GM19395 (cell line): ENCODE results near the gene CRTC1.
"Not testable (repeated sequence)": the region's sequence is repeated elsewhere in the genome, so short reads cannot be mapped to it uniquely, and the experiment has no call there.

ENCODE experiments used
- ATAC-seq: cut with Tn5 transposase; IDR thresholded peaks from one replicate; pipeline ENCODE4 v1.9.1; 2021; ENCODE audit warnings: mild to moderate bottlenecking, moderate library complexity; ENCODE audit not compliant: unreplicated experiment

The CRTC1 gene

DNA sequence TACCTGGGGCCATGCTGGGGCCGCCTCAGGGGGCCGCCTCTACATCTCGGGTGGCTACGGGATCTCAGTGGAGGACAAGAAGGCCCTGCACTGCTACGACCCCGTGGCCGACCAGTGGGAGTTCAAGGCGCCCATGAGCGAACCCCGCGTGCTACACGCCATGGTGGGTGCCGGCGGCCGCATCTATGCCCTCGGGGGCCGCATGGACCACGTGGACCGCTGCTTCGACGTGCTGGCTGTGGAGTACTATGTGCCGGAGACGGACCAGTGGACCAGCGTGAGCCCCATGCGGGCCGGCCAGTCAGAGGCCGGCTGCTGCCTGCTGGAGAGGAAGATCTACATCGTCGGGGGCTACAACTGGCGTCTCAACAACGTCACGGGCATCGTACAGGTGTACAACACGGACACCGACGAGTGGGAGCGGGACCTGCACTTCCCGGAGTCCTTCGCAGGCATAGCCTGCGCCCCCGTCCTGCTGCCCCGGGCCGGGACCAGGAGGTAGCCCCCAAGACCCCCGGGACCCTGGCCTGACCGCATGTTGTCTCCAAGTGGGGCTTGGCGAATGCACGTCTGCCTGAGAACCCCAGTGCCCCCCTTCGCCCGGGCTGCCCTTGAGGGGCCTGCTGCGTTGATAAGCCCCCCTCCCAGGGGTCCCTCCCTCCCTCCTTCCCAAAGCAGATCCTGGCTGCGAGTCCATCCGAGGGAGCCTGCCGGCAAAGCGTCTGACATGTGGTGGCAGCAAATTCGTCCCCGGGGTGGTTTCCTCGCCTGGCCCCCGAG lies 14.5 kb upstream of the CRTC1 start:
- ATAC-seq: no peak

DNA sequence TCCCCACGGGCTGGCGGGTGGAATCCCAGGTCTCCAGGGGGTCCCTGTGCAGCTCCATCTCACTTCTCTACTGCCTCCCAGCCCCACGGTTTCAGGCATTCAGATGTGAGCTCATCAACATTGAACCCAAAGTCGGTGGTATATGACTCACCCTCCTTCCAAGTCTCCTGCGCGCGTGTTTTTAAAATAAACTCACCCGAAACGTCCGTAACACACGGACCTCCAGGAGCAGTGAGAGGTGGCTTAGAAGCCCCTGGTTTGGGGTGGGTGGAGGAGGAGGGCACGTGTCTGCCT lies 14.0 kb upstream of the CRTC1 start:
- no peak for ATAC-seq

DNA sequence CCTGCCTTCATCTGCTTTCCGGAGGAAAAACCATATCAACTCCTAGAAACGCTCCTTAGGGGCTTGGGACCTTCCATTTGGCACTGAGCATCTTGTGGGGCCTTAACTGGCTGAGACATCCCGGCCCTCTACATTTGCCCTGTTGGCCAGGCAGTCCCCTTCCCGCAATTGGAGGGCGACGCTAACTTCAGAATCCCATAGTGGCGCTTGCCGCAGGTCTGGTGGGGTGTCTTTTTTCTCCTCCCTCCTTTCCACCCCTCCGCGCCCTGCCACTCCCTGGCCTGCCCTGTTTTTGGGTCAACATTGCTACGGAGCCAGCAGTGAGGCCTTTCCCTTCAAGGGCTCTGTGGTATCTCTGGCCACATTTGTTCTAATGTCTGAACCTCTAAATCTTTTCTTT lies 13.6 kb upstream of the CRTC1 start:
- ATAC-seq: no peak

- no peak for ATAC-seq
Measured at GRCh38 chr19:18670312-18670711, 13.2 kb upstream of the CRTC1 start.

- no peak for ATAC-seq
Measured at GRCh38 chr19:18671303-18672043, 12.0 kb upstream of the CRTC1 start.

- no peak for ATAC-seq
Measured at GRCh38 chr19:18672044-18672451, 11.4 kb upstream of the CRTC1 start.

GRCh38 chr19:18672606-18673337 lies 10.7 kb upstream of the CRTC1 start:
- no peak for ATAC-seq

GRCh38 chr19:18674616-18675015 lies 8.9 kb upstream of the CRTC1 start:
- no peak for ATAC-seq

DNA sequence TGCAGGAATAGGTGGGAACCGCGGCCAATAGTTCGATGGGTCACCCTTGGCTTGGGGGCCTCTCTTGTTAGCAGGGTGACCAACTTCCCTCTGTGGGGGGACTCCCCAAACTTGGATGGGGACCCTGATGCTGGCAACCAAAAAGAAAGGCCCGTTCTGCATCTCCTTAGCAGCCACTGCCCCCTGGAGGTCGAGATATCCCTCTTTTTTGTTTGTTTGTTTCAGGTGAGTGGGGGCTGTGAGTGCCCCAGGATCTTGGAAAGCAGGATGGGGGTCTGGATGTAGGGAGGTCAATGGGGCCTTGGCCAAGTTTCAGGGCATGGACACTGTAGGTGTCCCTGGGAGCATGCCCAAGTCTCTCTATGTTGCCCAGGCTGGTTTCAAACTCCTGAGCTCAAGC lies 7.7 kb upstream of the CRTC1 start:
- ATAC-seq: no peak

DNA sequence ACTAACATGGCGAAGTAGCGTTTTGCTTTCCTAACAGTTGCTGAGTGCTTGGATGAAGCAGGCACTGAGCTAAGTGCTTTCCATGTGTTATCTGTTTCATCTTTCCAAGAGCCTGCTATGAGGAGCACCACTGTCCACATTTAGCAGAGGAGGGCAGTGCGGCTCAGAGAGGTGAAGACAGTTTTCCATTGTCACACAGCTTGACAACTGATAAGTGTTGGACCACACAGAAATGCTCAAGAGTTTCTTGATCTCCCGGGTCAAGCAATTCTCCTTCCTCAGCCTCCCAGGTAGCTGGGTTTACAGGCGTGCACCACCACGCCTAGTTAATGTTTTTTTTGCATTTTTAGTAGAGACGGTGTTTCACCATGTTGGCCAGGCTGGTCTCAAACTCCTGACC lies 6.8 kb upstream of the CRTC1 start:
- ATAC-seq: no peak

DNA sequence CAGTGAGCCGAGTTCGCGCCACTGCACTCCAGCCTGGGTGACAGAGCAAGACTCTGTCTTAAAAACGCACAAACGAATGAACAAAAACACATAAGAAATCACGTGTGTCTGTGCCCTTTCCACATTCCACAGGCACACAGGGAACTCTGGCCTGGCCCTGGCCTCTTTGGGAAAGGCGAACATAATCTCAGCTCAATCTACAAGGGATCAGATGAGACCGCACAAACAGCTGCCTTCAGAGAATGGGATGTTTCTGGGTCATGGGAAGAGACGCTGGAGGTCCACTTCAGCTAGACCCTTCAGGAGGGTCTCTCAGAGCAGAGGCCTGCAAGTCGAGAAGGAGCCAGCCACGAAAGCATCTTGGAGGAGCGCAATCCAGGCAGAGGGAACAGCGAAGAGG lies 6.3 kb upstream of the CRTC1 start:
- ATAC-seq: no peak

- not testable (repeated sequence) for ATAC-seq
Measured at GRCh38 chr19:18680148-18680547, 3.3 kb upstream of the CRTC1 start.

DNA sequence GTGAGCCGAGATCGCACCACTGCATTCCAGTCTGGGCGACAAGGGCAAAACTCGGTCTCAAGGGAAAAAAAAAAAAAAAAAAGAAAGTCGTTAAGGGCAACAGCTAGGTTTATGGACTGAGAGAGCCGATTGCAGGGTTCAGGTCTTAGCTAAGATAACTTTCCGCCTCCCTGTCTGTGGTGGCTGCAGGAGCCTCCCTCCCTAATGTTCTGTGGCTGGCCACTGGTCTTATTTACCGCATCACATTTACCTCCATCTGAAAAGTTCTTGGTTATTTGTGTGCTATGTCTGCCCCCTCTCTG lies 722 bp upstream of the CRTC1 start:
- no peak for ATAC-seq

DNA sequence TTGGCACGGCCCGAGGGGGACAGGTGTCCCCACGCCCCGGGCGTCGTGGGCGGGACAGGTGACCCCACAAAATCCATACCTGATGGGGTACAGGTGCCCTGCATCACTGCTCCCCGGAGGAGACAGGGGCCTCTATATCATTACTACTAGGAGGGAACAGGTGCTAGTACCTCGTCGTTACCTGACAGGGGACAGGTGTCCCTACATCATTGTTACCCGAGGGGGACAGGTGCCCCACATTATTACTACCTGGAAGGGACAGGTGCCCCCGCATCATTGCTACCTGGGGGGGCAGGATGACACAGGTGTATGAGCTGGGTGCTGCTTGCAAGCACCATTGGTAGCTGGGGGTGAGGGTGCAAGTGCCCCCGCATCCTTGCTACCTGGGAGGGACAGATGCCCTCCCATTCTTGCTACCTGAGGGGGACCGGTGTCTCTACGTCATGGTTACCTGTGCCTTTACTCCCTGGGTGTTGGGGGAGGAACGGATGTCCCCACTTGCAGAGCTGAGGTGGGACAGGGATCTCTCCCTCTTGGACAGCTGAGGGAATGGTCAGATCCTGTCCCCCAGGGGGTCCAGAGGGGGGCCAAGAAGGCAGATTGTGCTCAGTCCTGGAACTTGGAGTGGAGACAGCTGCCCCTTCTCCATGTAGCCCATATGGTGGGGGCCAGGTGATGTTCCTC lies 620 bp downstream of the CRTC1 start:
- no peak for ATAC-seq

GRCh38 chr19:18684642-18684993 lies 1.1 kb downstream of the CRTC1 start:
- no peak for ATAC-seq

- no peak for ATAC-seq
Measured at GRCh38 chr19:18685597-18686190, 2.2 kb downstream of the CRTC1 start.

DNA sequence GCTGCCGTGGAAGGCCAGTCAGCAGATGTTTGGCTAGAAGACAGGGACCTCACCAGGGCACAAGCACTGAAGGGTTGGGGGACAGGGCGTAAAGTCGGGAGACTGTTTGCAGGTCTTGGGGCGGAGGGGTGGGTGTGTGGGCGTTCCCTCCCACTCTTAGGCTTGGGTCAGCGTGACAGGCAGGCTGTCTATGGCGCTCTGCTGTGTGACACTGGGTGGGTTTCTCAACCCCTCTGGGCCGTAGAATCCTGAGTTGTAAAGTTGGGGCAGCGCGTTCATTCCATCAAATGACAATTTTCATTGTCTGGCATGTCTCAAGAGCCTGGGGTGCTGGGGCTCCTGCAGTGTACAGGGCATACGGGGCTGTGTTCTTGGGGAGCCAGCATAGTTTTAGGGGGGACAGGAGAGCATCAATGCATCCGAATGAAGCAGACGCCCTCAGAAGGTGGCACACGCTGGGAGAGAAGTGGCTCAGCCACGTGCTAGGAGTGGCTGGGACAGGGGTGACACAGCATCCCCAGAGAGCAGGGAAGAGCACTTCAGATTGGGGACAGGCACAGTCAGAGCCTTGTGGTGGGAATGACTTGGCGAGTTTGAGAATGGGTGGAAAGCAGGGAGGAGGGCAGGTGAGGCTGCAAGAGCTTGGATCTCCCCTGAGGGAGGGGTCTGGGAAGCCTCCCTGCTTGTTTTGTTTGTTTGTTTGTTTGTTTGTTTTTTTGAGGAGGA lies 4.4 kb downstream of the CRTC1 start:
- ATAC-seq: no peak

GRCh38 chr19:18696023-18696422 lies 12.5 kb downstream of the CRTC1 start:
- no peak for ATAC-seq

GRCh38 chr19:18697680-18698079 lies 14.2 kb downstream of the CRTC1 start:
- ATAC-seq: no peak

GRCh38 chr19:18698321-18699167 lies 15.1 kb downstream of the CRTC1 start:
- ATAC-seq: no peak
